Brain microvascular endothelial cell (primary cell): Measurements from ENCODE around the gene SDR39U1.

Experiments used
- DNase-seq: peaks from one replicate; pipeline ENCODE4 v3.0.0-alpha.2; 2020
- H3K27ac ChIP-seq: fragments of 250-450 bp; sonication (Bioruptor Pico); 2 replicates; pipeline ENCODE4 v1.5.1; 2020; ENCODE audit warnings: mild to moderate bottlenecking, moderate library complexity
- H3K27me3 ChIP-seq: fragments of 250-450 bp; sonication (Bioruptor Pico); replicated peaks from 2 replicates; pipeline ENCODE4 v1.5.1; 2020; ENCODE audit warnings: mild to moderate bottlenecking
- H3K36me3 ChIP-seq: fragments of 250-450 bp; sonication (Bioruptor Pico); replicated peaks from 2 replicates; pipeline ENCODE4 v1.5.1; 2020; ENCODE audit warnings: mild to moderate bottlenecking
- H3K4me3 ChIP-seq: 2 replicates; pipeline ENCODE4 v1.5.1; 2011; ENCODE audit warnings: low read depth, mild to moderate bottlenecking, control low read depth, low read length, moderate library complexity
- CTCF ChIP-seq: IDR thresholded peaks from 2 replicates; pipeline ENCODE4 v1.5.1; 2011; ENCODE audit warnings: low read depth, mild to moderate bottlenecking, moderate library complexity, low read length, control low read depth, inconsistent platforms; ENCODE audit errors: missing control alignments
- in situ Hi-C: cut with HindIII; loops from 2 replicates; pipeline ENCODE4 v1.10.0; 2017; ENCODE audit warnings: low sequenced_read_pairs, low pct_ligation_motif_present

The SDR39U1 gene

GRCh38 chr14:24409956-24410355, 32.6 kb downstream of the SDR39U1 start:
- in situ Hi-C loops, result no loop called here
- Histone ChIP-seq H3K36me3 (peaks cover 4% of the 10 kb centered on the region), H3K27ac (no peak overlapping the region), H3K4me3 (no peak overlapping the region), H3K27me3 (no peaks in the 10 kb centered on the region)
- DNase-seq, result no peak
- TF ChIP-seq CTCF, result no peak

GRCh38 chr14:24409192-24409591, 33.4 kb downstream of the SDR39U1 start:
- H3K36me3 ChIP-seq, result peaks cover 4% of the 10 kb centered on the region
- in situ Hi-C loops, result no loop called here
- no peak for DNase-seq
- no peaks in the 10 kb centered on the region for H3K27me3 ChIP-seq
- no peak overlapping the region for H3K27ac ChIP-seq
- no peak for TF ChIP-seq CTCF
- no peak overlapping the region for H3K4me3 ChIP-seq

- TF ChIP-seq CTCF, result no peak
- Histone ChIP-seq H3K36me3 (peaks cover 4% of the 10 kb centered on the region), H3K4me3 (no peak overlapping the region), H3K27ac (no peak overlapping the region), H3K27me3 (no peaks in the 10 kb centered on the region)
- no peak for DNase-seq
- in situ Hi-C loops, result no loop called here
These were observed 33.8 kb downstream of the SDR39U1 start for GRCh38 chr14:24408764-24409163.

GRCh38 chr14:24407608-24408325, 34.8 kb downstream of the SDR39U1 start:
- DNase-seq, result no peak
- no peaks in the 10 kb centered on the region for H3K27me3 ChIP-seq
- no peak overlapping the region for H3K27ac ChIP-seq
- no peaks in the 10 kb centered on the region for H3K36me3 ChIP-seq
- no peak for TF ChIP-seq CTCF
- no peak overlapping the region for H3K4me3 ChIP-seq
- in situ Hi-C loops, result no loop called here

GRCh38 chr14:24406416-24406815, 36.2 kb downstream of the SDR39U1 start:
- Histone ChIP-seq H3K27me3 (no peaks in the 10 kb centered on the region), H3K27ac (no peak overlapping the region), H3K4me3 (no peak overlapping the region), H3K36me3 (no peaks in the 10 kb centered on the region)
- no peak for DNase-seq
- in situ Hi-C loops, result no loop called here
- TF ChIP-seq CTCF, result no peak

- Histone ChIP-seq H3K36me3 (no peaks in the 10 kb centered on the region), H3K4me3 (no peak overlapping the region), H3K27me3 (no peaks in the 10 kb centered on the region), H3K27ac (no peak overlapping the region)
- TF ChIP-seq CTCF, result no peak
- no peak for DNase-seq
- in situ Hi-C loops, result no loop called here
These were observed 37.8 kb downstream of the SDR39U1 start for GRCh38 chr14:24404814-24405213.
